Epithelial cell of umbilical artery (primary cell): Measurements from ENCODE around the gene SOWAHB. TPM values are rescaled to one million over a fixed set of nuclear protein-coding genes. Genes with fewer than 3 reads are reported as not detected.

Experiments used
- total RNA-seq: library from RNA; depleted of rRNA; stranded (reverse); fragments of >200 nt; gene quantifications from 2 replicates; pipeline ENCODE4 v1.2.3, GENCODE V29; 2014

The SOWAHB gene
- not detected in 2 replicates for total RNA-seq

GRCh38 chr4:76897536-76898384, at the start of gene SOWAHB:
TSS of gene SOWAHB (minus strand) at chr4:76898144. CDS start at chr4:76897849, 295 bp downstream.

Other genes starting within 250 kb of the SOWAHB start
- 125 and 175 TPM in 2 replicates for gene SEPTIN11, start 51.6 kb upstream of the SOWAHB start, total RNA-seq
- gene CCNI, start 177.8 kb upstream of the SOWAHB start, total RNA-seq, result 70.4 and 85.8 TPM in 2 replicates